H1 (cell line): ENCODE results near the gene RSPH6A. TPM values are rescaled to one million over a fixed set of nuclear protein-coding genes. Genes with fewer than 3 reads are reported as not detected.

Experiments
- CTCF ChIA-PET: fragments of 300-600 bp; sonication (Branson Sonifier 250); formaldehyde crosslinking; loops from one replicate; lab custom pipeline; 2021; ENCODE audit not compliant: partially characterized antibody; lab: Charles Lee
- POLR2A ChIA-PET: fragments of 300-600 bp; sonication (Branson Sonifier 250); formaldehyde crosslinking; loops from one replicate; lab custom pipeline; 2021; ENCODE audit warnings: inconsistent platforms; ENCODE audit not compliant: partially characterized antibody; lab: Charles Lee
- DNase-seq, 2 experiments: peaks; one replicate each; pipeline versions ENCODE4 v3.0.0 to v3.0.0-alpha.2; 2010 to 2022; ENCODE audit warnings: low spot score in 2 of 2, low read depth in 1 of 2, mixed read lengths in 1 of 2
- FAIRE-seq: peaks from 2 replicates; lab custom pipeline; 2011; peaks lifted over from hg19 to GRCh38; lab: Jason Lieb, UNC
- H2AFZ ChIP-seq: 2 replicates; pipeline ENCODE4 v1.8.1; 2012; ENCODE audit warnings: low read length, inconsistent platforms
- H2AK5ac ChIP-seq: 2 replicates; pipeline ENCODE4 v1.6.1; 2013; ENCODE audit warnings: low read depth, low read length
- H2BK120ac ChIP-seq: replicated peaks from 2 replicates; pipeline ENCODE3; 2013; ENCODE audit warnings: low read depth, low read length, inconsistent platforms
- H2BK12ac ChIP-seq: 2 replicates; pipeline ENCODE4 v1.6.1; 2013; ENCODE audit warnings: low read depth, low read length
- H2BK15ac ChIP-seq: 2 replicates; pipeline ENCODE4 v1.6.1; 2013; ENCODE audit warnings: low read length
- H2BK20ac ChIP-seq: 2 replicates; pipeline ENCODE4 v1.6.1; 2013; ENCODE audit warnings: low read length
- H2BK5ac ChIP-seq: 2 replicates; pipeline ENCODE4 v1.6.1; 2013; ENCODE audit warnings: low read depth, low read length
- H3K14ac ChIP-seq: 2 replicates; pipeline ENCODE4 v1.6.1; 2013; ENCODE audit warnings: inconsistent platforms; ENCODE audit not compliant: insufficient read length
- H3K18ac ChIP-seq: 2 replicates; pipeline ENCODE4 v1.6.1; 2013; ENCODE audit warnings: low read length; ENCODE audit errors: extremely low read depth
- H3K23ac ChIP-seq: 2 replicates; pipeline ENCODE4 v1.6.1; 2013; ENCODE audit warnings: inconsistent platforms; ENCODE audit not compliant: insufficient read length
- H3K23me2 ChIP-seq: 2 replicates; pipeline ENCODE4 v1.6.1; 2013; ENCODE audit warnings: low read depth, low read length
- H3K27ac ChIP-seq: 2 replicates; pipeline ENCODE4 v1.6.1; 2011; ENCODE audit warnings: low read depth, low read length, inconsistent platforms
- H3K27me3 ChIP-seq, 4 experiments: replicated peaks in 1 of 4; 1 replicate in 1 of 4; 2 replicates in 3 of 4; pipeline versions ENCODE4 v1.6.1 to v1.8.1; 2011 to 2013; ENCODE audit warnings: low read length in 3 of 4, mild to moderate bottlenecking in 3 of 4, inconsistent platforms in 2 of 4, mixed read lengths in 2 of 4, moderate library complexity in 1 of 4; ENCODE audit not compliant: control insufficient read depth in 3 of 4, insufficient read depth in 3 of 4; ENCODE audit errors: extremely low read depth in 1 of 4
- H3K36me3 ChIP-seq, 4 experiments: 2 replicates each; pipeline versions ENCODE4 v1.6.1 to v1.8.1; 2011 to 2013; ENCODE audit warnings: mild to moderate bottlenecking in 4 of 4, low read length in 3 of 4, moderate library complexity in 2 of 4, control low read depth in 1 of 4, inconsistent platforms in 1 of 4; ENCODE audit not compliant: insufficient read depth in 4 of 4, control insufficient read depth in 2 of 4
- H3K4ac ChIP-seq: replicated peaks from 2 replicates; pipeline ENCODE3; 2013; ENCODE audit warnings: low read length, low read depth, mixed read lengths, inconsistent platforms; ENCODE audit not compliant: insufficient read length
- H3K4me1 ChIP-seq, 4 experiments: replicated peaks in 1 of 4; 1 replicate in 1 of 4; 2 replicates in 3 of 4; pipeline versions ENCODE4 v1.6.1 to v1.8.1; 2011 to 2013; ENCODE audit warnings: low read length in 3 of 4, inconsistent platforms in 2 of 4, mixed read lengths in 1 of 4; ENCODE audit not compliant: insufficient read depth in 4 of 4, control insufficient read depth in 3 of 4
- H3K4me2 ChIP-seq, 2 experiments: 2 replicates each; pipeline versions ENCODE4 v1.6.1 to v1.8.1; 2011 to 2013; ENCODE audit warnings: low read depth in 2 of 2, low read length in 2 of 2, control low read depth in 1 of 2, inconsistent platforms in 1 of 2, mild to moderate bottlenecking in 1 of 2; ENCODE audit not compliant: insufficient read depth in 1 of 2
- H3K4me3 ChIP-seq, 4 experiments: fragments of 200-600, 300-600 bp in 1 of 4; sonication (generic), shearing (Covaris generic), sonication (Bioruptor Twin) in 1 of 4; 2 replicates each; pipeline versions ENCODE4 v1.5.1 to v1.8.1; 2011 to 2016; ENCODE audit warnings: low read length in 4 of 4, low read depth in 3 of 4, control low read depth in 2 of 4, inconsistent platforms in 2 of 4, mild to moderate bottlenecking in 2 of 4, mixed read lengths in 1 of 4, moderate library complexity in 1 of 4; ENCODE audit not compliant: insufficient read depth in 2 of 4; ENCODE audit errors: extremely low read depth in 1 of 4
- H3K56ac ChIP-seq: replicated peaks from 2 replicates; pipeline ENCODE3; 2013; ENCODE audit warnings: low read depth, mild to moderate bottlenecking, mixed read lengths, low read length, inconsistent platforms; ENCODE audit not compliant: insufficient read length
- H3K79me1 ChIP-seq: 2 replicates; pipeline ENCODE4 v1.6.1; 2013; ENCODE audit warnings: low read depth, low read length, control low read depth
- H3K79me2 ChIP-seq, 2 experiments: 2 replicates each; pipeline versions ENCODE4 v1.6.1 to v1.8.1; 2012 to 2013; ENCODE audit warnings: low read length in 2 of 2, mild to moderate bottlenecking in 2 of 2, inconsistent platforms in 1 of 2; ENCODE audit not compliant: insufficient read depth in 2 of 2, control insufficient read depth in 1 of 2
- H3K9ac ChIP-seq, 4 experiments: replicated peaks in 1 of 4; 1 replicate in 1 of 4; 2 replicates in 3 of 4; pipeline versions ENCODE4 v1.6.1 to v1.8.1; 2011 to 2013; ENCODE audit warnings: low read depth in 3 of 4, low read length in 3 of 4, control low read depth in 2 of 4, mild to moderate bottlenecking in 2 of 4, moderate library complexity in 2 of 4, inconsistent platforms in 1 of 4; ENCODE audit errors: extremely low read depth in 1 of 4
- H3K9me3 ChIP-seq, 2 experiments: 2 replicates each; pipeline versions ENCODE4 v1.6.1 to v1.8.1; 2012 to 2013; ENCODE audit warnings: mild to moderate bottlenecking in 2 of 2, moderate library complexity in 2 of 2, control low read depth in 1 of 2, inconsistent platforms in 1 of 2, low read depth in 1 of 2, low read length in 1 of 2, mixed read lengths in 1 of 2; ENCODE audit not compliant: insufficient read depth in 2 of 2
- H4K20me1 ChIP-seq, 2 experiments: replicated peaks in 1 of 2; 2 replicates each; pipeline versions ENCODE3 to v1.8.1; 2011 to 2013; ENCODE audit warnings: inconsistent platforms in 2 of 2, low read length in 2 of 2, mild to moderate bottlenecking in 1 of 2; ENCODE audit not compliant: insufficient read depth in 2 of 2, control insufficient read depth in 1 of 2
- H4K5ac ChIP-seq: 2 replicates; pipeline ENCODE4 v1.6.1; 2013; ENCODE audit warnings: low read length, low read depth, mixed read lengths, inconsistent platforms; ENCODE audit not compliant: insufficient read length
- H4K8ac ChIP-seq: 2 replicates; pipeline ENCODE4 v1.8.0; 2013; ENCODE audit warnings: mild to moderate bottlenecking, moderate library complexity, low read length, inconsistent platforms; ENCODE audit not compliant: insufficient read depth; ENCODE audit errors: extremely low read depth
- H4K91ac ChIP-seq: replicated peaks from 2 replicates; pipeline ENCODE3; 2013; ENCODE audit warnings: low read length, mixed read lengths, inconsistent platforms; ENCODE audit not compliant: insufficient read length
- HDAC2 ChIP-seq, 2 experiments: fragments of 300-600 bp in 1 of 2; sonication (generic) in 1 of 2; IDR thresholded peaks; 2 replicates each; pipeline ENCODE4 v1.6.1; 2011 to 2012; ENCODE audit warnings: low read depth in 2 of 2, low read length in 2 of 2, mild to moderate bottlenecking in 2 of 2, moderate library complexity in 2 of 2, borderline replicate concordance in 1 of 2, inconsistent platforms in 1 of 2
- KDM1A ChIP-seq: fragments of 200-600, 300-600 bp; sonication (generic); IDR thresholded peaks from 2 replicates; pipeline ENCODE4 v1.7.1; 2016; ENCODE audit warnings: mild to moderate bottlenecking, low read length, borderline replicate concordance
- KDM4A ChIP-seq: IDR thresholded peaks from one replicate; pipeline ENCODE4 v1.7.1; 2012; ENCODE audit warnings: low read depth, mild to moderate bottlenecking, moderate library complexity, low read length, inconsistent platforms; ENCODE audit not compliant: severe bottlenecking
- MAFK ChIP-seq: IDR thresholded peaks from 2 replicates; pipeline ENCODE4 v1.6.1; 2012; ENCODE audit warnings: low read depth, mild to moderate bottlenecking, improper control_type of control experiment, low read length
- PHF8 ChIP-seq: fragments of 200-600 bp; sonication (generic); conservative IDR thresholded peaks from 2 replicates; pipeline ENCODE4 v1.7.1; 2012; ENCODE audit warnings: low read depth, mild to moderate bottlenecking, inconsistent platforms, low read length, moderate library complexity
- RAD21 ChIP-seq, 2 experiments: IDR thresholded peaks in 1 of 2; conservative IDR thresholded peaks in 1 of 2; 2 replicates each; pipeline ENCODE4 v1.6.1; 2011; ENCODE audit warnings: low read depth in 2 of 2, low read length in 2 of 2, improper control_type of control experiment in 1 of 2, inconsistent platforms in 1 of 2, mild to moderate bottlenecking in 1 of 2, moderate library complexity in 1 of 2
- TAF1 ChIP-seq: IDR thresholded peaks from 2 replicates; pipeline ENCODE4 v1.6.1; 2011; ENCODE audit warnings: mild to moderate bottlenecking, low read depth, low read length
- WGBS, 2 experiments: shearing (Covaris generic) in 1 of 2; methylation state at CpG; one replicate each; pipeline versions ENCODE4 v1.1.6 to v1.1.7; 2013 to 2015; ENCODE audit warnings: low lambda C conversion rate in 2 of 2, mixed read lengths in 2 of 2, inconsistent platforms in 1 of 2, low coverage in 1 of 2, missing lambda C conversion rate in 1 of 2; ENCODE audit not compliant: insufficient replicate concordance in 2 of 2, insufficient coverage in 1 of 2, insufficient read length in 1 of 2; ENCODE audit errors: extremely low coverage in 1 of 2, missing lambda C conversion rate in 1 of 2; 5-methylcytosine and 5-hydroxymethylcytosine counted together
- polyA plus RNA-seq, 7 experiments: library from polyadenylated mRNA; depleted of rRNA in 3 of 7; stranded (reverse) in 5 of 7; unstranded in 2 of 7; fragments of >200 nt in 5 of 7; fragments of 200-250 nt in 2 of 7; gene quantifications; 1 replicate in 5 of 7; 2 replicates in 1 of 7; 4 replicates in 1 of 7; pipeline versions ENCODE4 v1.2.1 to v1.2.3, GENCODE V29; 2011 to 2013; ENCODE audit warnings: missing spikeins in 2 of 7, mixed read lengths in 2 of 7
- total RNA-seq: library from RNA; stranded (reverse); fragmentation: NEBNext Ultra II Directional; extraction: Animal tissue kit (Norgen Biotek cat#: 25700); gene quantifications from 2 replicates; pipeline ENCODE4 v1.2.1, GENCODE V29; 2021

Gene RSPH6A
- total and polyA plus RNA-seq, 2 of the 8 experiments (the other 6 are each of a cell fraction or from before 2014, with no cell fraction given): 0.05 to 0.19 TPM

- Histone ChIP-seq H3K4ac (peak within 1 kb of the TSS; percentile 73), H3K79me2 (peaks cover 3 to 68% of the 10 kb centered on the region in 2 experiments; a peak in 2 of 4 replicates), H3K4me3 (peak within 1 kb of the TSS; percentile 81 to 91 (median 88)), H3K14ac (peak within 1 kb of the TSS; percentile 72), H2BK120ac (no peak within 1 kb of the TSS), H2BK20ac (0 out of 2 replicates have a peak within 1 kb of the TSS, but pooled peaks have one; percentile 61), H3K4me2 (peak within 1 kb of the TSS; percentile 91 to 96), H3K36me3 (peaks cover 0 to 7% (median 5%) of the 10 kb centered on the region in 4 experiments; a peak in 3 of 8 replicates), H4K20me1 (peaks cover 0 to 7% of the 10 kb centered on the region in 2 experiments), H3K23me2 (peaks cover 18% of the 10 kb centered on the region), H3K27me3 (no peaks in the 10 kb centered on the region; a peak in 1 of 7 replicates), H2BK15ac (0 out of 2 replicates have a peak within 1 kb of the TSS, but pooled peaks have one; percentile 61), H3K23ac (no peak within 1 kb of the TSS), H4K91ac (peak within 1 kb of the TSS; percentile 94), H3K27ac (peak within 1 kb of the TSS; percentile 62; the same call in 1 of the 2 replicates), H4K8ac (peak within 1 kb of the TSS; percentile 96), H3K79me1 (peaks cover 14% of the 10 kb centered on the region; the same call in 1 of the 2 replicates), H3K4me1 (peaks cover 0 to 18% (median 8%) of the 10 kb centered on the region in 4 experiments; a peak in 6 of 7 replicates), H2BK5ac (peak within 1 kb of the TSS; percentile 83; the same call in 1 of the 2 replicates), H3K9ac (peak within 1 kb of the TSS; percentile 59 to 93 (median 88)), H2AK5ac (no peak within 1 kb of the TSS), H3K56ac (peak within 1 kb of the TSS; percentile 73), H4K5ac (no peak within 1 kb of the TSS), H2BK12ac (0 out of 2 replicates have a peak within 1 kb of the TSS, but pooled peaks have one; percentile 27), H2AFZ (peak within 1 kb of the TSS; percentile 49; the same call in 1 of the 2 replicates), H3K18ac (peak within 1 kb of the TSS; percentile 87), H3K9me3 (no peaks in the 10 kb centered on the region)
- POLR2A ChIA-PET: interaction anchor here (0.6 to 13.7 kb wide), 25 partner anchors 10 to 680 kb away, joined by 3 to 277 read pairs (median 4); partner anchors contain the start of genes DMWD, IRF2BP1, MYPOP and RSPH6A
- no peak for FAIRE-seq
- peak; percentile 39 to 87 for DNase-seq
- CTCF ChIA-PET: interaction anchor here (0.5 to 12.4 kb wide), 24 partner anchors 9 to 424 kb away, joined by 3 to 208 read pairs (median 3); partner anchors contain the start of genes IRF2BP1, MYPOP, NANOS2 and SIX5
- 4% methylated on average over 23 of the region's 71 CpGs; no CpG with 5 or more reads in 1 of the 2 experiments for WGBS, 2 experiments
- peak; percentile 66 to 86 for TF ChIP-seq RAD21 (IDR thresholded peaks at IDR 0.05 in 1 of 2, conservative IDR thresholded peaks at IDR 0.05 in 1 of 2; ENCODE audit: low read depth in 2 of 2, low read length in 2 of 2)
- TF ChIP-seq KDM4A: peak; percentile 42
- TF ChIP-seq HDAC2 (IDR thresholded peaks at IDR 0.05; ENCODE audit: borderline replicate concordance in 1 of 2, low read depth in 2 of 2, low read length in 2 of 2): peak in 1 of 2 experiments; percentile 99; a peak in 2 of 4 replicates
- TF ChIP-seq MAFK: no peak
- TF ChIP-seq KDM1A: peak; percentile 99
- peak; percentile 64 for TF ChIP-seq TAF1
- TF ChIP-seq PHF8: peak; percentile 42
Observed at GRCh38 chr19:45863840-45864628, 48.9 kb upstream of the RSPH6A start, which contains the start of gene FOXA3. TSS of gene FOXA3 (plus strand) at chr19:45864326. CDS start at chr19:45864457, 131 bp downstream.
